Measurements from ENCODE around the gene CD1B.
"Not testable (repeated sequence)": the region's sequence is repeated elsewhere in the genome, so short reads cannot be mapped to it uniquely, and the experiment has no call there.

CD1B gene

GRCh38 chr1:158327481-158327880 lies 3.9 kb downstream of the CD1B start:
- DNase-seq, result no peak

GRCh38 chr1:158324395-158324794 lies 6.9 kb downstream of the CD1B start:
- DNase-seq, result no peak

GRCh38 chr1:158323866-158324265 lies 7.5 kb downstream of the CD1B start:
- peak; percentile 42 for DNase-seq

- DNase-seq, result no peak
Observed at GRCh38 chr1:158311066-158311465, 20.3 kb downstream of the CD1B start.

- no peak for DNase-seq
Observed at GRCh38 chr1:158310623-158311022, 20.7 kb downstream of the CD1B start.

- no peak for DNase-seq
Observed at GRCh38 chr1:158295791-158296190, 35.5 kb downstream of the CD1B start.

- DNase-seq, result no peak
Observed at GRCh38 chr1:158290321-158290844, 40.9 kb downstream of the CD1B start.

- no peak for DNase-seq
Observed at GRCh38 chr1:158289811-158290210, 41.5 kb downstream of the CD1B start, which contains the start of gene CD1C. Gene CD1C (plus strand): TSS chr1:158289923. CDS start chr1:158290065, 142 bp downstream.

- no peak for DNase-seq
Observed at GRCh38 chr1:158286941-158287346, 44.4 kb downstream of the CD1B start.

GRCh38 chr1:158286487-158286886 lies 44.8 kb downstream of the CD1B start:
- no peak for DNase-seq

GRCh38 chr1:158285756-158286241 lies 45.5 kb downstream of the CD1B start:
- no peak for DNase-seq

GRCh38 chr1:158283965-158284364 lies 47.4 kb downstream of the CD1B start:
- no peak for DNase-seq

GRCh38 chr1:158282421-158282820 lies 48.9 kb downstream of the CD1B start:
- DNase-seq, result not testable (repeated sequence)

Measured in NCI-H1105 (cell line).